GM18508 (cell line): ENCODE results near the gene PGGHG.
"Not testable (repeated sequence)": the region's sequence is repeated elsewhere in the genome, so short reads cannot be mapped to it uniquely, and the experiment has no call there.

Experiments used
- ATAC-seq: cut with Tn5 transposase; IDR thresholded peaks from one replicate; pipeline ENCODE4 v1.9.1; 2021; ENCODE audit warnings: moderate number of reproducible peaks; ENCODE audit not compliant: insufficient read depth, unreplicated experiment

PGGHG gene

GRCh38 chr11:311013-311748, 22.3 kb downstream of the PGGHG start:
- not testable (repeated sequence) for ATAC-seq

DNA sequence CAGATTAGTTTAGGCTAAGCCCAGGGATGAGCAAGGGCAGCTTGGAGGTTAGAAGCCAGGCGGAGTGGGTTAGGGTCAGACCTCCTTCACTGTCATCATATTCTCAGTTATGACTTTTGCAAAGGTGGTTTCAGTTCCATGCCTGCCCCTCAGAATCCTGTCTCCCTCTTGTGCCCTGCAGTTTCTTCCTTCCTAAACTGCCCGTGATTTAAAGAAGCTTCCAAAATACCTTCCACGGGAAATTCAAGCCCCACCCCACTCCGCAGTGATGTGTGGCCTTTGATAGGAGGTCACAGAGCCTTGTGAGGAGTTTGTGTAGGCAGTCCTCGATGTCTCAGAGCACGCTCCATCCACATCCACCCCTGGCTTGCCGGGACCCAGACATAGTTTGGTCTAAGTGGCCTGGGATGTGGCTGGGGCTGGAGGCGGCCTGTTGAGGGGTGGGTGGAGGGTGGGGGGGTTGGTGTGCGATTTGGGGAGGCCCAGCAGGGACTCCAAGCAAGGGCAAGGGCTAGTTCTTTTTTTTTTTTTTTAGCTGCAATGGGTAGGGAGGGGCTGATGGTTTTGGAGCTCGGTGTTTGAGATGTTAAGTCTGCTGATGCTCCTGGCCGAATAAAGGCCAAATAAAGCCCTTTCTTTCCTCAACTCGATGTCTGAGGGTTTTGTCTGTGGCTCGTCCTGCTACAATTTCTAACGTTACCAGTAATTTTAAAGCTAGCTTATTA, 23.3 kb downstream of the PGGHG start:
- no peak for ATAC-seq

DNA sequence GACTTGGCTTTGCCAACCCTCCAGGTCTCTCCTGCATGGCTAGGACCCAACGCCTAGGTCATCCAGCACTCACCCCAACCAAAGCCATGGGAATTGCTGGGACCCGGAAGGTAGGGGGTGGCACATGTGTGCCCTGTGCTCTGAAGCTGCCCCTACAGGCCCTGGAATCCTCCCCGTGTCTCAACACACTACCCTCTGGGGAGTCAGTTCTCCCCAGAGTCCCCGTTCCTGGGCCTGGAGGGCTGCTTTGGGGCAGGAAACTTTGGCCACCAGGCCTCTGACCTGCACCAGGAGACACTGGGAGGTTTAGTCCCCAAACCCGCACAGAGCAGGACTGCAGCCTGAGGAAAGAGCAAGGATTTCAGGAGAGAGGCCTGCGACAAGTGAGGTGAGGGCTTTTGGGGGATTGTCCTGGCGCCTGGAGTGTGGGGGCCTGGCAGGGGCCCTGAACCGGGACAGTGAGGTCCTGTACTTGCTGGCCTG, 24.4 kb downstream of the PGGHG start:
- ATAC-seq = no peak

DNA sequence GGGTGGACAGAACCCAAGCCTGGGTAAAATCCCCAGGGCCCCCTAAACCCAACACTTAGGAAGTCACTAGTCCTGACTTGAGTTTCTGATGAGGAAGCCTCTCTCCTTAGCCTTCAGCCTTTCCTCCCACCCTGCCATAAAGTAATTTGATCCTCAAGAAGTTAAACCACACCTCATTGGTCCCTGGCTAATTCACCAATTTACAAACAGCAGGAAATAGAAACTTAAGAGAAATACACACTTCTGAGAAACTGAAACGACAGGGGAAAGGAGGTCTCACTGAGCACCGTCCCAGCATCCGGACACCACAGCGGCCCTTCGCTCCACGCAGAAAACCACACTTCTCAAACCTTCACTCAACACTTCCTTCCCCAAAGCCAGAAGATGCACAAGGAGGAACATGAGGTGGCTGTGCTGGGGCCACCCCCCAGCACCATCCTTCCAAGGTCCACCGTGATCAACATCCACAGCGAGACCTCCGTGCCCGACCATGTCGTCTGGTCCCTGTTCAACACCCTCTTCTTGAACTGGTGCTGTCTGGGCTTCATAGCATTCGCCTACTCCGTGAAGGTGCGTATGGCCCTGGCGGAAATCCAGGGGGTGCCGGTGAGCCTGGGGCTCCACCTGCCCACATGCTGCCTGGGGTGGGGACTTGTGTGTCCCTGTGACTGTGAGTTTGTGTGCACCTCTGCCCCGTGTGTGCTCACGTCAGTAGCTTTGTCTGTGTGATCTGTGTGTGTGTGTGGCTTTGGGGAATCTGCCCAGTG, 25.0 kb downstream of the PGGHG start, which contains the start of gene IFITM1:
Gene IFITM1, plus strand, starts transcription at position 254 of the 767 bp plus-strand sequence. Its CDS starts 131 bp downstream, at position 385.
- no peak for ATAC-seq

DNA sequence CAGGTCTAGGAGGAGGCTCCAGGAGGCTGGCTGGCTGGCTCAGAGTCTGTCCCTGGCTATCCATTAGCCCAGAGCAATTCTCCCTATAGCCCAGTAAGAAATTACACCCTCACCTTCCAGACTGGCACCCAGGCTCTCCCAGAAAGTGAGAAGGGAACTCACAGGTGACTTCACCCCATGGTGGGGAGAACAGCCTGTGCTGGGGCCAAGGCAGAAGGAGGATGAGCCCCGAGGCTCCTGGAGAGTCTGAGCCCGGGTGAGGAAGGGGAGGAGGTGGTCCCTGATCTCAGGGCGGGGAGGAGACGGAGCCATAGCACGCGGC, 25.6 kb downstream of the PGGHG start:
- ATAC-seq = not testable (repeated sequence)

GRCh38 chr11:315051-315481, 26.1 kb downstream of the PGGHG start:
- ATAC-seq = no peak

DNA sequence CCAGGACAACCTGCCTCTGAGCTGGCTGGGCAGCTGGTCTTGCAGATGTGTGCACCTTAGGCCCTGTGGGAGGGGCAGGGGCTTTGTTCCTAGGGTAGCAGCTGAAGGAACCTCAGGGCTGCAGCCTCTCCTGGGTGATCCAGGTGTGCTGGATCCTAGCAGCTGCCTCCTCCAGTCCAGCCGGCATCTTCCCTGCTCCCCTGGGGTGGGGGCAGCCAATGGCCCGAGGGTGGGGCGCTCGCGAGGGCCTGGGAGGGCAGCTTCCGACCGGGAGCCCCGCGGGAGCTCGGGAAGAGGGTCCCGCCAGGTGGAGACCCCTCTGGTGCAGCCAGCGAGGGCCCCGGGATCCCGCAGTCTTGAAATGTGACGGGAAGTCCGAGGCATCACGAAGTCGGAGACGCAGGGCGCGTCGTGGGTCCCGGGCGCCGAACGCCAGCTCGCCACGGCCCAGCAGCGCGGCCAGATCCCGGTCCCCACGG, 26.6 kb downstream of the PGGHG start:
- no peak for ATAC-seq

GRCh38 chr11:316031-316701, 27.2 kb downstream of the PGGHG start:
- no peak for ATAC-seq

DNA sequence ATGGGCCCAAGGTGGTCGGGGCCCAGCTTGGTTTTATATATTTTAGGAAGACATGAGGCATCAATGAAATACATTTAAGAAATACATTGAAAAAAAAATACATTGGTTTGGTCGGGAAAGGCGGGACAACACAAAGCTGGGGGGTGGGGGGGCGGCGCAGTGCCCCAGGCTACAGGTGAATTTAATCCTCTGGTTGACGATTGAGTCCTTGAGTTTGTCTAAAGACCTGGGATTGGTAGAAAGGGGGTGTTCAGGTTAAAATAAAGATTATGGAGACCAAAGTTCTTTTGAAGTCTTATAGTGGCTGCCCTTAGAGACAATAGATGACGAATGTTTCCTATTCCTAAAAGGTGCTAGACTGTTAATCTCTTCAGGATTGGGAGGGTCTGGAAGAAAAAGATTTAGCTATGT, 28.0 kb downstream of the PGGHG start:
- ATAC-seq = no peak

DNA sequence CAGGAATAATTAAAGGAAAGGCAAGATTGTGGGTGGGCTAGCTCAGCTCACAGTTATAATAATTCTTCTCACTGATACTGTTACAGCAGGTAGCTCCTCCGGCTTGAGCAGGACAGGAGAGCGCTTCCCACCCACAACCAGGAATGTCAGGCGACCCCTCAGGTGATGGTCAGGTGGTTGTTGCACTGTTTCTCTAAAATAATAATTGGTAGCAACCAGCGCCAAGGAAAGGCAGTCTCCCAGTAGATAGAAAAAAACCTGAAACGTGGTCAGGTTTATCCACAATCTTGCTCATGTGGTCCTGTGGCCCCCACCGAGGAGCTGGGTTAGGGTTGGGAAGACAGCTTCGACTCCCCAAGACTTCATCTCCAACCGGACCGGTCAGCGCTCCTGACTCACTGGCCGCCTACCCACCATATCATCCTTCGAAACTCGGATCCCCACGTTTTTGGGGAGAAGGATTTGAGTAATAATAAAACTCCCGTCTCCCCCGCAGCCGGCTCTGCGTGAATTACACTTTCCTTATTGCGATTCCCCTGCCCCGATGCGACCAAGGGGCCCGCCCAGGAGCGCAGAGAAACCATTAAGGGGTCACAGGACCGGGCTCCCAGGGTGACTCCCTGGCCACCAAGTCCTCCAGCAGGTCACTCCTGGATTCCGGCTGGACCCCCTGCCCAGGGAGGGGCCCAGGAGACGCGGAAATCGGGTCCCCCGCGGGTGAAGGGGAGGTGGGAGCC, 28.9 kb downstream of the PGGHG start:
- ATAC-seq = not testable (repeated sequence)

DNA sequence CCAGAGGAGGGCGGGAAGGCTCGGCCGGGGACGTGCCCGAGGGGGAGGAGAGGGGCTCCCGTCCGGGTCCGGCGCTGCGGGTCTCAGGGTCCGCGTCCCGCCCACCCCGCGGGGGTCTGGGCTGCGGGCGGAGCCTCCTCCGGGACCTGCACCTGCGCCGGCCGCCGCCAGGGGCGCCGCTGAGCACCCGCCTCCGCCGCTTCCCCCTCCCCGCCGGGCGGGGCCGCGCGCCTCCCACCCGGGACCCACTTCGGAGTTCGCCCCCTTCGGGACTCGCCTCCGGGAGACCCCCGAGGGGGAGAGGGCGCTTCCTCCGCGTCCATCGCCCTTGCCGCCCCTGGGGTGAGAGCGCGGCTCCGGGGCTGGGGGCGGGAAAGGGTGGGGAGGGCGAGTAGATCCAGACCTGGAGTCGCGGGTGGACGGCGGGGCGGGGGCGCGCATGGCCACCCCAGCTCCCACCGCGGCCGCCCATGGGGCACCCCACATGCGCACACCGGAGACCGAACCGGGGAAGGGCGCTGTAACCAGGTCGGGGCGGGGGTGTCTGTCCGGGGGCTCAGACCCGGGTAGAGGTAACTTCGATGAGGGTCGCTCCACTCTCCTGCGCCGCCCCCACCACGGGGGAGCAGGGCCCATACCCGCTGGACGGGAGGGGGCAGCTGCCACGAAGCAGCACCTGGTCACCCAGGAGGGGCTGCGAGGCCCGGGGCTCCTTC, 29.6 kb downstream of the PGGHG start:
- ATAC-seq = not testable (repeated sequence)

GRCh38 chr11:319121-319887, 30.4 kb downstream of the PGGHG start:
- not testable (repeated sequence) for ATAC-seq

- not testable (repeated sequence) for ATAC-seq
Observed at GRCh38 chr11:319888-320273, 31.0 kb downstream of the PGGHG start.

- no peak for ATAC-seq
Observed at GRCh38 chr11:324156-324555, 35.2 kb downstream of the PGGHG start.

- ATAC-seq = not testable (repeated sequence)
Observed at GRCh38 chr11:324593-325517, 35.9 kb downstream of the PGGHG start.

DNA sequence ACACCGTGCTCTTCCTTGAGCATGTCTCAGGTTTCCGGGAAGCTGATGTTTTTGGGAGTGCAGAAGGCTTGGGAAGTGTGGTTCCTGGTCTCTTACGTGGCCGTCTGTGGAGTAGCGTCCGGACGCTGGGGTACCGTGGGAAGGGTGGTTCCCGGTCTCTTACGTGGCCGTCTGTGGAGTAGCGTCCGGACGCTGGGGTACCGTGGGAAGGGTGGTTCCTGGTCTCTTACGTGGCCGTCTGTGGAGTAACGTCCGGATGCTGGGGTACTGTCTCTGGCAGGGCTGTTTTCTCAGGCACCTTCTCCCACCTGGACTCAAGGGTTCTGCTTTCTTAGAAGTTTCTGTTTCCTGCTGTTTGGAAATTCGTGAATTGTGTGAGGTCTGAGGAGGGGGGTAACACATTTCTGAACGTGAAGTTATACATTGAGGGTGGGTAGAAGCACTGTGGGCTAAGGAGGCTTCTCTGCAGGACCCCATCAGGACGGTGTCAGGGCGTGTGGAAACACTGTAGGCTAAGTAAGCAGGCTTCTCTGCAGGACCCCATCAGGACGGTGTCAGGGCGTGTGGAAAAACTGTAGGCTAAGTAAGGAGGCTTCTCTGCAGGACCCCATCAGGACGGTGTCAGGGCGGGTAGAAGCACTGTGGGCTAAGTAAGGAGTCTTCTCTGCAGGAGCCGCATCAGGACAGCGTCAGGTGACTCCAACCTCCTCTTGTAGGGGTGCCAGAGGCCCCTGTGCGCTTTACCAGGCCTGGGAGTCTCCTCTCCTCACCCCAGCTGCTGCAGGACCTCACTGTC, 37.1 kb downstream of the PGGHG start:
- no peak for ATAC-seq

DNA sequence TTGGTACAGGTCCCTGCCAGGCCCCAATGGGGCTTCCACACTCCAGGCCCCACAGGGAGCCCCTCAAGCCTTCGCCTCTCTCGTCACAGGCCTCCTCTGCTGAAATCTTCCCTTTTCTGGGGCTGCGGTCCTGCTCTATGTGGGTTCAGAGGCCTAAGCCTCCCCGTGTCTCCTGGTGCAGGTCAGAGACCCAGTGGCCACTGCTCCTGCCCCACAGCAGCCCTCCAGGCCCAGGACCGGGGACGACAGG, 37.6 kb downstream of the PGGHG start:
- ATAC-seq = no peak
